Measurements from ENCODE around the gene TMEM128.
"Not testable (repeated sequence)": the region's sequence is repeated elsewhere in the genome, so short reads cannot be mapped to it uniquely, and the experiment has no call there.

TMEM128 gene

DNA sequence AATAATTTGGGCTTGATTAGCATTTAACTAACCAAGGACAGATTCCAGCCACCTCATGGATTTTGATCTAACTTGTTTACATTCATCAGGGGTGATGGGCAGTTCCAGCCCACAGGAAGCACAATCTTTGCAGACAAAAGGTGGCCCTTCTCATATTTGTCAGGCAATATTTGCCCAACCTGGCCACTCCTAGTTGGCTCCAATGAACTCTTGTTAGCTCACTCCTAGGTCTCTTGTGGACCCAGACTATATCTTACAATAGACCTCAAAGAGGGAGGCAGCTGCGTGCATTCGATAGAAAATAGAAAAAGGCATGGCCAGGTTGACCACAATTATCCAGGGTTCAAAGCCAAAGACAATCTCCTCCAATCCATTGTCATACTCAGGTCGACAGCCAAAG, 59.5 kb downstream of the TMEM128 start:
- DNase-seq (ENCODE audit: low read depth, low spot score): not testable (repeated sequence)
